HepG2 (cell line): ENCODE data around the gene MRGPRG.

Experiments used
- REL ChIP-seq: sonication (generic); formaldehyde crosslinking; conservative IDR thresholded peaks from 2 replicates; pipeline ENCODE4 v1.8.0; 2022; ENCODE audit warnings: mild to moderate bottlenecking, missing genetic modification reagents, moderate library complexity
- SMARCE1 ChIP-seq: fragments of 450-650 bp; IDR thresholded peaks from 2 replicates; pipeline ENCODE4 v1.6.1; 2017; ENCODE audit warnings: borderline replicate concordance
- ZNF30 ChIP-seq: sonication (generic); formaldehyde crosslinking; IDR thresholded peaks from 2 replicates; pipeline ENCODE4 v1.5.0; 2020; ENCODE audit warnings: mild to moderate bottlenecking, missing genetic modification reagents

- TF ChIP-seq ZNF30 (CRISPR knock-in tag): no peak
- TF ChIP-seq REL (CRISPR knock-in tag): no peak
- no peak for TF ChIP-seq SMARCE1
Observed at GRCh38 chr11:3178349-3178748, 40.3 kb downstream of the MRGPRG start.
